MCF 10A (cell line): Measurements from ENCODE around the gene SERPINB1. TPM values are rescaled to one million over a fixed set of nuclear protein-coding genes. Genes with fewer than 3 reads are reported as not detected.

Source experiments
- BruUV-seq: library from RNA; stranded (reverse); fragments of 400-500 nt; replicated peaks from 2 replicates; lab custom pipeline; 2021; lab: Mats Ljungman, UMichigan
- CTCF ChIA-PET: fragments of 300-600 bp; sonication (Branson Sonifier 250); formaldehyde crosslinking; extraction: SDS; loops from one replicate; lab custom pipeline; 2021; ENCODE audit warnings: antibody characterized with exemption, inconsistent platforms; lab: Yijun Ruan, JAX
- POLR2A ChIA-PET: fragments of 300-600, 350-650 bp; sonication (Branson Sonifier 250); formaldehyde crosslinking; extraction: SDS; loops from one replicate; lab custom pipeline; 2020; ENCODE audit warnings: antibody characterized with exemption, inconsistent platforms; lab: Yijun Ruan, JAX
- DNase-seq: peaks from one replicate; pipeline ENCODE4 v3.0.0-alpha.2; 2018; ENCODE audit not compliant: unreplicated experiment
- H3K27ac Mint-ChIP-seq: one replicate; pipeline ENCODE4 v1.8.0; 2022; ENCODE audit warnings: mild to moderate bottlenecking, low read depth, mixed read lengths; ENCODE audit not compliant: unreplicated experiment
- H3K27me3 Mint-ChIP-seq: one replicate; pipeline ENCODE4 v1.8.0; 2022; ENCODE audit warnings: mixed read lengths; ENCODE audit not compliant: insufficient read depth, unreplicated experiment
- H3K36me3 Mint-ChIP-seq: one replicate; pipeline ENCODE4 v1.8.0; 2022; ENCODE audit warnings: mild to moderate bottlenecking, moderate library complexity, mixed read lengths; ENCODE audit not compliant: insufficient read depth, unreplicated experiment
- H3K4me1 Mint-ChIP-seq: one replicate; pipeline ENCODE4 v1.8.0; 2022; ENCODE audit warnings: mixed read lengths; ENCODE audit not compliant: insufficient read depth, unreplicated experiment
- H3K4me3 Mint-ChIP-seq: one replicate; pipeline ENCODE4 v1.8.0; 2022; ENCODE audit warnings: mild to moderate bottlenecking, moderate library complexity, mixed read lengths; ENCODE audit not compliant: unreplicated experiment
- H3K9me3 Mint-ChIP-seq: one replicate; pipeline ENCODE4 v1.8.0; 2022; ENCODE audit warnings: mixed read lengths; ENCODE audit not compliant: unreplicated experiment
- intact Hi-C: fragments of 100-400 bp; cut with micrococcal nuclease; formaldehyde crosslinking; loops from 2 replicates; pipeline ENCODE4 v1.14.1; 2022
- total RNA-seq: library from RNA; stranded (reverse); gene quantifications from 2 replicates; pipeline ENCODE4 v1.2.3, GENCODE V29; 2022
- TF ChIP-seq, protein P1 (sequence below): fragments of 200-600 bp; IDR thresholded peaks from one replicate; pipeline ENCODE4 v1.8.0; 2022; ENCODE audit warnings: antibody characterized with exemption, mild to moderate bottlenecking; ENCODE audit not compliant: unreplicated experiment

The SERPINB1 gene
- total RNA-seq, 1 experiment from 2014 or later, result 20.8 TPM

DNA sequence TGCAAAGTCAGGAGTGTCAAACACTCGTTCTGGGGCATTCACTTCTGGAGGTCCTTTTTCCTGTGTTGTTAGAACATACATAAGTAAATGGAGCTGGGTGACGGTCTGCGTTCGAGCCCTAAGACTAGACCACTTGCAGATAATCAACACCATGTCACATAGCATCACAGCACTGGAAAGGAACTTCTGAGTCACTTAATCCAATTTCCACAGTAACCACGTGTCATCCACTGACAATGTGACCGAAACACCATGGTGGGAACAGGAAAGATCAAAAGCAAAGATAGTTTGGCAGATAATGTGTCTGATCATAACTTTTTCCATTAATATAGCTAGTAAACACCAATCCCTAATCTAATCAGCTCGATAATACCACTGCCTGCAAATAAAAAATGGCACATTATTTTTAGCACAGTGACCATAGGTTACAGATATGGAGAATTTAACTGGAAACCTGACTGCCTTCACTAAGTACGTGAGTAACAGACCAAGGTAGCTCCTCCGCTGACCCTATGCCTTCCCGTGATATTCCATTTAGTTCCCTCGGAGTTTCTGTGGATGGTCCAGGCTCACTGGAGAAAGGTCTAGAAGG is 41.6 kb downstream of the SERPINB1 start:
- Mint-ChIP-seq H3K4me3 (no peak overlapping the region), H3K36me3 (no peaks in the 10 kb centered on the region), H3K4me1 (no peaks in the 10 kb centered on the region), H3K27ac (no peak overlapping the region), H3K9me3 (no peaks in the 10 kb centered on the region), H3K27me3 (no peaks in the 10 kb centered on the region)
- TF ChIP-seq, protein P1, sequence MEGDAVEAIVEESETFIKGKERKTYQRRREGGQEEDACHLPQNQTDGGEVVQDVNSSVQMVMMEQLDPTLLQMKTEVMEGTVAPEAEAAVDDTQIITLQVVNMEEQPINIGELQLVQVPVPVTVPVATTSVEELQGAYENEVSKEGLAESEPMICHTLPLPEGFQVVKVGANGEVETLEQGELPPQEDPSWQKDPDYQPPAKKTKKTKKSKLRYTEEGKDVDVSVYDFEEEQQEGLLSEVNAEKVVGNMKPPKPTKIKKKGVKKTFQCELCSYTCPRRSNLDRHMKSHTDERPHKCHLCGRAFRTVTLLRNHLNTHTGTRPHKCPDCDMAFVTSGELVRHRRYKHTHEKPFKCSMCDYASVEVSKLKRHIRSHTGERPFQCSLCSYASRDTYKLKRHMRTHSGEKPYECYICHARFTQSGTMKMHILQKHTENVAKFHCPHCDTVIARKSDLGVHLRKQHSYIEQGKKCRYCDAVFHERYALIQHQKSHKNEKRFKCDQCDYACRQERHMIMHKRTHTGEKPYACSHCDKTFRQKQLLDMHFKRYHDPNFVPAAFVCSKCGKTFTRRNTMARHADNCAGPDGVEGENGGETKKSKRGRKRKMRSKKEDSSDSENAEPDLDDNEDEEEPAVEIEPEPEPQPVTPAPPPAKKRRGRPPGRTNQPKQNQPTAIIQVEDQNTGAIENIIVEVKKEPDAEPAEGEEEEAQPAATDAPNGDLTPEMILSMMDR, result no peak
- CTCF ChIA-PET, result interaction anchor here (1.0 kb wide), 2 partner anchors 8 to 25 kb away, joined by 3 to 4 read pairs; no protein-coding TSS in a partner anchor
- no peak for DNase-seq
- intact Hi-C loops, result no loop called here
- POLR2A ChIA-PET, result interaction anchor here (0.7 kb wide), 1 partner anchor 1188 kb away, joined by 3 read pairs; no protein-coding TSS in a partner anchor
- no TSS peak for BruUV-seq

DNA sequence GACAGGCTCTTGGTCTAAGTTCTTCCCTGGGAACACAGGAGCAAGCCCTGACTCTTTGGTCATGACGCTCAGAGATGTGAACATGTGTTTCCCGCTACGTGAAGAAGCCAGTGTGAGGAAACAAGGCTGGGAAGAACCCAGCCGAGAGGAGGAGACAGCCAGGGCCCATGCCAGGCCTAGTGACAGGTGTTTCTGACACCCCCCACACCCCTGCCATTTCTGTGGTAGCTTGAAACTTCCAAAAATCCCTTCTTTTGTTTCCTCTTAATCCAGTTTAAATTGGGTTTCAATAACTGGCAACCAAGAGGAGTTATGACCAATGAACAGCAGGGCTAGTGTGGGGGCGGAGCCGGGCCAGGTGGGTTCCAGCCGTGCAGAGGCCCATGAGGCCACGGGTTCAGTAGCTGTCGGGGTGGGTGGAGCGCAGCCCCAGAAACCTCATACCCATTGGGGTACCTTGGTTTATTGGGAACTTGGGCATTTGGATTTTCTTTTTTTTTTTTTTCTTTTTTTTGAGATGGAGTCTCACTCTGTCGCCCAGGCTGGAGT is 43.0 kb downstream of the SERPINB1 start:
- no peak for DNase-seq
- Mint-ChIP-seq H3K36me3 (no peaks in the 10 kb centered on the region), H3K4me3 (no peak overlapping the region), H3K27ac (no peak overlapping the region), H3K9me3 (no peaks in the 10 kb centered on the region), H3K4me1 (peaks cover 7% of the 10 kb centered on the region), H3K27me3 (no peaks in the 10 kb centered on the region)
- TF ChIP-seq, protein P1, result no peak
- intact Hi-C loops, result no loop called here
- BruUV-seq, result no TSS peak
- POLR2A ChIA-PET, result interaction anchor here (0.9 to 1.4 kb wide), 3 partner anchors 11 to 61 kb away, joined by 3 to 5 read pairs (median 3); no protein-coding TSS in a partner anchor
- CTCF ChIA-PET, result interaction anchor here (0.6 to 1.0 kb wide), 2 partner anchors 27 to 184 kb away, joined by 3 read pairs; no protein-coding TSS in a partner anchor

DNA sequence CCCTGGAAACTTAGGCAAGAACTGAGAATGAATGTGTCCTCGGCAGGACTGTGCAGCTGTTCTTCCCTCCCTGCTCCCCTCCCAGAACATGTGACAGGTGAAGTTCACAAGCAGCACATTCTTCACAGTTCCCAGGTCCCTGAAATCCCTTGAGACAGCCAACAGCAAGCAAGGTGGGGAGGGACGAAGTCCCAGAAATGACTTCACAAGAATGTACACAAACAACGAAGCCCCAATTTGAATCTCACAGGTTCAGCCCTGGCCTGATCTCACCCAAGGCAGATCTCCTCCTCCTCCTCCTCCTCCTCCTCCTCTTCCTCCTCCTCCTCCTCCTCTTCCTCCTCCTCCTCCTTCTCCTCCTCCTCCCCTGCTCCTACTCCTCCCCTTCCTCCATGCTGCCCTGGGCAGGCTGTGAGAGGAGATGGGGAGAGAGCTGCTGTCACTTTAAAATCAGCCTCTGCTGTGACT is 44.1 kb downstream of the SERPINB1 start:
- BruUV-seq, result no TSS peak
- ChIA-PET POLR2A (interaction anchor here (0.9 to 1.1 kb wide), 2 partner anchors 12 to 60 kb away, joined by 3 to 5 read pairs; no protein-coding TSS in a partner anchor), CTCF (interaction anchor here (0.7 to 1.2 kb wide), 3 partner anchors 42 to 138 kb away, joined by 3 to 4 read pairs (median 3); no protein-coding TSS in a partner anchor)
- peaks cover 18% of the 10 kb centered on the region for H3K4me1 Mint-ChIP-seq
- H3K27me3 Mint-ChIP-seq, result no peaks in the 10 kb centered on the region
- TF ChIP-seq, protein P1, result no peak
- H3K4me3 Mint-ChIP-seq, result no peak overlapping the region
- intact Hi-C loops, result no loop called here
- H3K9me3 Mint-ChIP-seq, result no peaks in the 10 kb centered on the region
- no peaks in the 10 kb centered on the region for H3K36me3 Mint-ChIP-seq
- no peak for DNase-seq
- H3K27ac Mint-ChIP-seq, result peak overlapping the region; percentile 27

DNA sequence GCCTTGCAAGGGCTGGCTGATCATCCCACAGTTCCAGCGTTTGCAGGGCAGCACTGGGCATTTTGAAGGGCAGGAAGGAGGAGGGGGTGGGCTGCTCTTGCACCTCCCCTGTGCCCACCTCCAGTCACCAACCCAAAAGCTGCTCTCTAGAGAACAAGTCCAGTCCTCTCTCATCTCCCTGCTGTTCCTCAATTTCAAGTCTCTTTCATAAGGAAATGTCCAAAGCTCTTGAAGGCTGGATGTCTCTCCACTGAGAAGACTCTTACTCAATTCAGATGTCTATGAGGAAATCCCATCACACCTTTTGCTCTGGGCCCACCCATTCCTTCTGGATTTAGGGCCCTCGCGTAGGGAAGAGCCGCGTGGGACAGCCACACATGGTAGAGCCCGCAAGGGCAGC is 44.8 kb downstream of the SERPINB1 start:
- no peaks in the 10 kb centered on the region for H3K9me3 Mint-ChIP-seq
- no peaks in the 10 kb centered on the region for H3K36me3 Mint-ChIP-seq
- no peak overlapping the region for H3K27ac Mint-ChIP-seq
- ChIA-PET CTCF (interaction anchor here (1.2 kb wide), 1 partner anchor 43 kb away, joined by 3 read pairs; no protein-coding TSS in a partner anchor), POLR2A (no interaction called here)
- H3K27me3 Mint-ChIP-seq, result no peaks in the 10 kb centered on the region
- intact Hi-C loops, result no loop called here
- no TSS peak for BruUV-seq
- peaks cover 21% of the 10 kb centered on the region for H3K4me1 Mint-ChIP-seq
- DNase-seq, result no peak
- TF ChIP-seq, protein P1, result no peak
- H3K4me3 Mint-ChIP-seq, result no peak overlapping the region
